Measurements from ENCODE around the gene FBXO30. TPM values are rescaled to one million over a fixed set of nuclear protein-coding genes. Genes with fewer than 3 reads are reported as not detected.

The FBXO30 gene
- 4.5 and 4.8 TPM in 2 replicates for total RNA-seq

- intact Hi-C loops (cut with micrococcal nuclease) = loop anchor here (1.0 to 10.0 kb wide), 7 partner anchors 52 to 1750 kb away; partner anchors contain the start of genes EPM2A, SF3B5 and SHPRH
These were observed at the start of gene FBXO30 for GRCh38 chr6:145814501-145815308. Gene FBXO30 (minus strand): TSS chr6:145814795. CDS start chr6:145806405, 8,390 bp downstream.

DNA sequence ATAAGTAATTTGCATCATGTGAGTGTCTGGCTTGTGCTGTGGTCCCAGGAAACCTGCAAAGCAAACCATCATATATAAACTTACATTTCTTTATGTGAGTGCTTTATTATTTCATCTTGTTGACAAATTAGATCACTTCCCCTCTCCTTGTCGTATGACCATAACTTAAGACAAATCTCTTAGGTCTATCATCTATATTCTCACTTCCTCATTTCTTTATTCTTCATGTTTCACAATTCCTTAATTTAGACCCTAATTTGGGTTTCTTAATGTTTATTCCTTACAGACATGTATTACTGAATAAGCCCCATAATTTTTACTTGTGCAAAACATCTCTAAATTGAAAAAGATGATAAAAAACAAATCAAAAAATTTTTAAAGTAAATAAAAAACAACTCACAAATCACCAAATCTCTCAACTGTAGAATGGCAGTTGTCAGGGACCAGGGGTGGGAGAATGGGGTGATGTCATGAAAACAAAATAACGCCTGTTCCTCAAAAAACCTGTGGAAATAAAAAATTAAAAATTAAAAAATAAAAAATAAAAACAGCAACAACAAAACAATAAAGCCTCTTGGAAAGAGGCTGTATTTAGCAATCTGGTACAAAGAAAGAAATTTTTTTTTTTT is 49.5 kb upstream of the FBXO30 start:
- intact Hi-C loops (cut with micrococcal nuclease) = no loop called here

- intact Hi-C loops (cut with micrococcal nuclease) = no loop called here
These were observed 48.8 kb upstream of the FBXO30 start for GRCh38 chr6:145863366-145863765.

GRCh38 chr6:145860562-145860961 is 46.0 kb upstream of the FBXO30 start:
- intact Hi-C loops (cut with micrococcal nuclease) = no loop called here

- intact Hi-C loops (cut with micrococcal nuclease) = no loop called here
These were observed 36.1 kb upstream of the FBXO30 start for GRCh38 chr6:145850671-145851070.

GRCh38 chr6:145848541-145848940 is 33.9 kb upstream of the FBXO30 start:
- intact Hi-C loops (cut with micrococcal nuclease) = no loop called here

DNA sequence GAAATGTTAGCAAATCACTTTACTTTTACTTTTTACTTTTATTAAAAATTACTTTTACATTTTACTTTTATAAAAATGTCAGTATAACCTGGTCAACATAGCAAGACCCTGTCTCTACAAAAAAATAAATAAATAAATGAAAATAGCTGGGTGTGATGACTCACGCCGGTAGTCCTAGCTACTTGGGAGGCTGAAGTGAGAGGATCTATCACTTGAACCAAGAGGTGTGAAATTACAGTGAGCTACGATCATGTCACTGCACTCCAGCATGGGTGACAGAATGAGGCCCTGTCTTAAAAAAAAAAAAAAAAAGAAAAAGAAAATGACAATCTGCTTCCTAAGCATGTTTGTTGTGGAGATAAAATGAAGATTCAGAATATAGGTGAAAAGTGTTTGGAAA is 31.0 kb upstream of the FBXO30 start:
- intact Hi-C loops (cut with micrococcal nuclease) = no loop called here

DNA sequence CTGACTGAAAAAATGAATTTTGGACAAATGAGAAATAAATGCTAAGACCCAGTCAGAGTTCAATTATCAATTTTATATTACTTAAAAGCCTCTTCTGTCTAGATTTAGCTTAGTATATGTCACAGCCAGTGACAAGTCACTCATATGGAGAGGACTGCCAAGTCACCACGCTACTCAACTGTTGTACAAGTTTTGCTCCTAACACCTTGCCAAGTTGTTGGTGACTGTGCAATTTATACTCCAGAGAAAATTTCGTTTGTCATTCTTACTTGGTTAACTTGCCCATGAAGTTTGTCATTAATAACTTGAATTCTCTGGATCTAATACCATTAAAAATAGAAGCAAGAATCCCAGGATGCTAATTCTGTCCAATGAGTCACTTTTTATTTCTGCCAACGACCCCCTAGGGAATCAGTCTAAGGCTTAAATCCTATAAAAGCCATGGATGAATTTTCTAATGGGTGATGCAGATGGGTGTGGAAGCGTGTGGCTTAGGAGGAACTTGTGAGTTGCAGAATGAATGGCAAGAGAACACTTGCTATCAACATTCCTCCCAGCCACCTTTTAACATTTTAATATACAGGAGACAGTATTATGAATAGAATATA is 30.4 kb upstream of the FBXO30 start:
- intact Hi-C loops (cut with micrococcal nuclease) = no loop called here

- intact Hi-C loops (cut with micrococcal nuclease) = no loop called here
These were observed 28.3 kb upstream of the FBXO30 start for GRCh38 chr6:145842693-145843546.

GRCh38 chr6:145841668-145842067 is 27.1 kb upstream of the FBXO30 start:
- intact Hi-C loops (cut with micrococcal nuclease) = no loop called here

DNA sequence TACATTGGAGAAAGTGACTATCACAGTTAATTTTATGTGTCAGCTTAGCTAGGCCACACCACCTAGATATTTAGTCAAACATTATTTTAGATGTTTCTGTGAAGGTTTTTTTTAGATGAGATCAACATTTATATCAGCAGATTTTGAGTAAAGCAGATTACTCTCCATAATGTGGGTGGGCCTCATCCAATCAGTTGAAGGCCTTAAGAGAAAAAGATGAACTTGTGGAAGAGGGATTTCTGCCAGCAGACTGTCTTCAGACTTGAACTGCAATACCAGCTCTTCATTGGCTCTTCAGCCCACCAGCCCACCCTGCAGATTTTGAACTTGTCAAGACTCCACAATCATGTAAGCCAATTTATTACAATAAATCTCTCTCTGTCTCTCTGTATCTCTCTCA is 25.1 kb upstream of the FBXO30 start:
- intact Hi-C loops (cut with micrococcal nuclease) = no loop called here

DNA sequence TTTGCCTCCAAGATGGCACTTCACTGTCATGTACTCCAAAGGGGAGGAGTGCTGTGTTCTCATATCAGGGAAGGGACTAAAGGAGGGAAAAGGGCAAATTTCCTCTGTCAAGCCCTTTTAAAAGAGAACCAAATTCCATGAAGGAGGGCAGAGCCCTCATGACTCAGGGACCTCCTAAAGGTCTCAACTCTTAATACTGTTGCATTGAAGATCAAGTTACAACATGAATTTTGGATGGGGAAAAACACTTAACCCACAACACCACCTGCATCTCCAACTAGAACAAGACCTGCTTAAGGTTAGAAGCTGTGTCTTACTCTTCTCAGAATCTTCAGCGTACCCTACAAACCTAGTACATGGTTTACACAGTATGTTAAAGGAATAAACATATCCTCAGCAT is 23.7 kb upstream of the FBXO30 start:
- intact Hi-C loops (cut with micrococcal nuclease) = no loop called here

DNA sequence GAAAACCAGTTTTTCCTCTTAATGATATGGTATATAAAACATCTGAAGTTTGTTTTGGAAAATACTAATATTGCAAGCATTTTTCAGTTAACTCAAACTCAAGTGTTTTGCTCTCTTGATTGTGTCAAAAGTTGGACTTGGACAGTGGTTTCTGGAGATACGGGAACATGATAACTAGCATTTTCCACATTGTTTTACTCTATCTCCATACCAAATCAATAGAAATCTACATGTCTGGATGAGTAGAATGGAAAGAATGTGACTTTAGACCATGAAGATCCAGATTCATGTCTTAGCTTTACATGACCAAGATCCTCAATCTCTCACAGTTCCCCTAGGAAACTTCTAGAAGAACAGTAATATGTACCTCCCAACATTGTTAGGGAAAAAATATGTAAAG is 22.2 kb upstream of the FBXO30 start:
- intact Hi-C loops (cut with micrococcal nuclease) = no loop called here

DNA sequence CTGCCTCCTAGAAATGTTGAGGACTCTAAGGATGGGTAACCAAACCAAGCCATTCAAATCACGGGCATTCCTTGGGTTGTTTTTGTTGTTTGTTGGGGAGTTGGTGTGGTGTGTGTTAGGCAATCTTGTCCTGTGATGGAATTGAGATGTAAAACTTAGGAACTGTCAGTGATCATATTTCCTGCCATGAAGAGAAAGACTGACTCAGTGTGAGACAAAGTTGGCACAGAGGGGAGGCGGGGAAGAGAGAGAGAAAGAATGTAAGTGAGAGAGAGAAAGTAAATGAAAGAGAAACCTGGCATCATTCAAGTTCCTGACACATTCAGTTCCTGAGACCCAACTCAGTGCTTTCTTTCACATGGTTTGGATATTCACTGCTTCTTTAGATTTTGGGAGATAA is 21.6 kb upstream of the FBXO30 start:
- intact Hi-C loops (cut with micrococcal nuclease) = no loop called here

DNA sequence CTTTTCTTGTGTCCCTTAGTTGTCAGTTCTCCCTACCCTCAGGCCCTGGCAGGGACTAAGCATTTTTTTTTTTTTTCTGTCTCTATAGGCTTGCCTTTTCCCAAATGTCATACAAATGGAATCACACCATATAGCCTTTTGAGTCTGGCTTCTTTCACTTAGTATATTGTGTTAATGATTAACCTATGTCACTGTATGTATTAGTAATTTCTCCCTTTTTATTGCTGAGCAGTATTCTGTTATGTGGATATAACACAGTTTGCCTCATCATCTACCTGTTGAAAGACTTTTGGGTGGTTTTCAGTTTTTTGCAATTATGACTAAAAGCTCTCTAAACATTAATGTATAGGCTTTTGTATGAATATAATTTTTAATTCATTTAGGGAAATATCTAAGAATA is 16.0 kb upstream of the FBXO30 start:
- intact Hi-C loops (cut with micrococcal nuclease) = no loop called here

DNA sequence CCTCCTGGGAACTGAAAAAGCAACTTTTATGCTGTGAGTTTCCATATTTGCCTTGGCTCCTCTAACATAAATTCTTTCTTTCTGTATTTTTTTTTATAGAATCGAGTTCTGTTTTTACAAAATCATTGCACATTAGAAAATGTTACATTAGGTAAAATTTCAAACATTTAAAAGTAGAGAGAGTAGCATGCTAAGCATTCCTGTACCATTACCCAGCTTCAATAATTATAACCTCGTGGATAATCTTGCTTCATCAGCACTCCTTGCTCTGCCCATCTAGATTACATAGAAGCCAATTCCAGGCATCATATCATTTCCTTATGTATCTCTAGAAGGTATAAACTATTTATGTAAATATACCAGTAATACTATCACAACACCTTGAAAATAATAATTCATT is 15.4 kb upstream of the FBXO30 start:
- intact Hi-C loops (cut with micrococcal nuclease) = no loop called here

- intact Hi-C loops (cut with micrococcal nuclease) = no loop called here
These were observed 14.5 kb upstream of the FBXO30 start for GRCh38 chr6:145829102-145829501.

DNA sequence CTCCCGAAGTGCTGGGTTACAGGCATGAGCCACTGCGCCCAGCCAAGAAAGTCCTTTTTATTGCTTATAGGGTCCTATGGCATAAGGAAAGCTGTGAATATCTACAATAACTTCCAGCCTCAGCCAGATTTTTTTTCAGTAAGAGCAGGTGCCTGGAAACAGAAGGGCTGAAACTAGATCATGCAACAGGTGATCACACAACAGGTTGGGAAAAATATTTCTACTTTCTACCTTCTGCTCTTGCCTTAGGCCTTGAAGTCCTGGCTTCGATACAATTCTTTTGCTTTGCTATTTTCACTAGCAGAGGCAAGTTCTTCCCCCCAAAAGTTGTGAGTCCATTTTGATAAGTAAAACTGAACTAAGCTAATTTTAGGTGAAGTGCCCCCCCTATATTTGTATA is 9.7 kb upstream of the FBXO30 start:
- intact Hi-C loops (cut with micrococcal nuclease) = no loop called here

GRCh38 chr6:145823328-145823944 is 8.8 kb upstream of the FBXO30 start:
- intact Hi-C loops (cut with micrococcal nuclease) = no loop called here

- intact Hi-C loops (cut with micrococcal nuclease) = no loop called here
These were observed 7.9 kb upstream of the FBXO30 start for GRCh38 chr6:145822456-145822855.

DNA sequence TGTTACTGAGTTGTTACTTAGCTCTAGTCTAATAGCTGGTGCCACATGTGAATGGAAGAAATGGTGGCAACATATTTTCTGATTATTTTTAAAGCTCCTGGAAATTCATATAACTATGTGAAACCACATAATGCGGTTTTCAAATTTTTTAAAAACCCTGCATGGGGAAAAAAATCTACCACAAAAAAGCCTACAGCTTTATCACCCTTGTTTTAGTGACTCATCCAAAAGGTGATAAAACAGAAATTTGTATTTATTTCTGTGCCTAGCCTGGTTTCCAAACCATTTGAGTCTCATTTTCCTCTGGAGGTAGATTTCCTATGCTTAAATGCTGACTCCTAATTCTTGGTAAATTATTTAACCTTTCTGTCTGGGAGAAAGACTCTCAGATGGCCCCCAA is 5.4 kb upstream of the FBXO30 start:
- intact Hi-C loops (cut with micrococcal nuclease) = loop anchor here (10.0 kb wide), 3 partner anchors 1235 to 1755 kb away; partner anchors contain the start of gene SF3B5
